Measurements from ENCODE around the gene INPP5A.
"Not testable (repeated sequence)": the region's sequence is repeated elsewhere in the genome, so short reads cannot be mapped to it uniquely, and the experiment has no call there.

The INPP5A gene

GRCh38 chr10:132537684-132538001 is at the start of gene INPP5A:
TSS of gene INPP5A (plus strand) at chr10:132537787. CDS start at chr10:132538097, 310 bp downstream.
- DNase-seq = no peak

- no peak for DNase-seq
These were observed 49.3 kb upstream of the INPP5A start for GRCh38 chr10:132488231-132488821.

GRCh38 chr10:132489053-132489703 is 48.4 kb upstream of the INPP5A start:
- DNase-seq = no peak

GRCh38 chr10:132489704-132490534 is 47.7 kb upstream of the INPP5A start:
- no peak for DNase-seq

GRCh38 chr10:132491534-132491933 is 46.1 kb upstream of the INPP5A start:
- DNase-seq = not testable (repeated sequence)

- DNase-seq = no peak
These were observed 45.1 kb upstream of the INPP5A start for GRCh38 chr10:132492323-132493025.

- no peak for DNase-seq
These were observed 44.3 kb upstream of the INPP5A start for GRCh38 chr10:132493246-132493755.

GRCh38 chr10:132493756-132494290 is 43.8 kb upstream of the INPP5A start:
- DNase-seq = no peak

- DNase-seq = no peak
These were observed 42.5 kb upstream of the INPP5A start for GRCh38 chr10:132494866-132495630.

GRCh38 chr10:132496360-132497062 is 41.1 kb upstream of the INPP5A start:
- no peak for DNase-seq

GRCh38 chr10:132497063-132497680 is 40.4 kb upstream of the INPP5A start:
- no peak for DNase-seq

- no peak for DNase-seq
These were observed 39.6 kb upstream of the INPP5A start for GRCh38 chr10:132497861-132498561.

GRCh38 chr10:132498562-132499366 is 38.8 kb upstream of the INPP5A start:
- DNase-seq = no peak

GRCh38 chr10:132499367-132499685 is 38.3 kb upstream of the INPP5A start:
- no peak for DNase-seq

- no peak for DNase-seq
These were observed 36.7 kb upstream of the INPP5A start for GRCh38 chr10:132500781-132501415.

GRCh38 chr10:132502544-132503300 is 34.9 kb upstream of the INPP5A start:
- no peak for DNase-seq

- DNase-seq = no peak
These were observed 33.8 kb upstream of the INPP5A start for GRCh38 chr10:132503581-132504421.
